Heart left ventricle (tissue), 13 donors: ENCODE measurements around the gene OR1E1.

ENCODE experiments used
- POLR2A ChIP-seq, 2 donors: fragments of 450-650 bp; IDR thresholded peaks; one replicate each; pipeline ENCODE4 v1.6.1; 2017; ENCODE audit warnings: antibody characterized with exemption in 2 of 2, mild to moderate bottlenecking in 2 of 2, moderate library complexity in 2 of 2
- TF ChIP-seq, protein P1 (sequence below), 12 donors: fragments of 200-600 bp; sonication (generic) in 4 of 12; IDR thresholded peaks; one replicate each; pipeline versions ENCODE4 v1.5.0 to v1.8.0; 2018 to 2022; ENCODE audit warnings: antibody characterized with exemption in 12 of 12, mild to moderate bottlenecking in 5 of 12
- donor health status: ischemic (EF 13 %, LVEDD 7.1; RV severe dilation, severe dysfunction).
- donor health status: DM: no; HTN: yes; CAD: no.
- donor health status: DM: no; HTN: no; CAD: no.
- donor health status: ischemic (EF 25% LVEDD 6.9; RV normal size, moderate dysfunction).
- donor health status: ischemic (EF 25% LVEDD 5.7; RV mildly dilated, moderate dysfunction).
- donor health status: ischemic (EF 35%, LVEDD 5.7; RV mildly dilated, moderate dysfunction).
- donor health status: nonischemic (EF 11% LVEDD 7.7; RV severe dilation, severe dysfunction).
- donor health status: DM: yes; HTN: yes; CAD: no.
- donor health status: PGD.
- donor health status: ischemic (EF 29% LVEDD 5.4; RV normal size, mild dysfunction).
- donor health status: nonischemic (EF 23%, LVEDD 6.1; RV moderate dilation, normal function).

GRCh38 chr17:3415610-3416009 is 17.4 kb upstream of the OR1E1 start:
- no peak for TF ChIP-seq POLR2A (IDR thresholded peaks at IDR 0.05)
- TF ChIP-seq, protein P1, sequence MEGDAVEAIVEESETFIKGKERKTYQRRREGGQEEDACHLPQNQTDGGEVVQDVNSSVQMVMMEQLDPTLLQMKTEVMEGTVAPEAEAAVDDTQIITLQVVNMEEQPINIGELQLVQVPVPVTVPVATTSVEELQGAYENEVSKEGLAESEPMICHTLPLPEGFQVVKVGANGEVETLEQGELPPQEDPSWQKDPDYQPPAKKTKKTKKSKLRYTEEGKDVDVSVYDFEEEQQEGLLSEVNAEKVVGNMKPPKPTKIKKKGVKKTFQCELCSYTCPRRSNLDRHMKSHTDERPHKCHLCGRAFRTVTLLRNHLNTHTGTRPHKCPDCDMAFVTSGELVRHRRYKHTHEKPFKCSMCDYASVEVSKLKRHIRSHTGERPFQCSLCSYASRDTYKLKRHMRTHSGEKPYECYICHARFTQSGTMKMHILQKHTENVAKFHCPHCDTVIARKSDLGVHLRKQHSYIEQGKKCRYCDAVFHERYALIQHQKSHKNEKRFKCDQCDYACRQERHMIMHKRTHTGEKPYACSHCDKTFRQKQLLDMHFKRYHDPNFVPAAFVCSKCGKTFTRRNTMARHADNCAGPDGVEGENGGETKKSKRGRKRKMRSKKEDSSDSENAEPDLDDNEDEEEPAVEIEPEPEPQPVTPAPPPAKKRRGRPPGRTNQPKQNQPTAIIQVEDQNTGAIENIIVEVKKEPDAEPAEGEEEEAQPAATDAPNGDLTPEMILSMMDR (IDR thresholded peaks at IDR 0.05) = no peak
